ENCODE measurements around the gene DEDD. TPM values are rescaled to one million over a fixed set of nuclear protein-coding genes. Genes with fewer than 3 reads are reported as not detected.
A peak's percentile ranks its signal among the peaks of the same experiment; 100 is the strongest.

Gene DEDD
- total and polyA plus RNA-seq, 8 donors: 25.8 to 55.8 (median 50.2) TPM

GRCh38 chr1:161168906-161169305 is 36.4 kb upstream of the DEDD start:
- Histone ChIP-seq H3K9me3 (no peaks in the 10 kb centered on the region), H3K27ac (no peak overlapping the region), H3K36me3 (peaks cover 0 to 64% of the 10 kb centered on the region in 2 donors), H3K4me1 (peaks cover 8 to 28% of the 10 kb centered on the region in 2 donors), H3K4me3 (no peak overlapping the region), H3K27me3 (no peaks in the 10 kb centered on the region)
- DNase-seq (peak in 1 of 4 donors; percentile 26), ATAC-seq (no peak)
- intact Hi-C loops (cut with DNase I): no loop called here
- no peak for TF ChIP-seq CTCF (IDR thresholded peaks at IDR 0.05)

- DNase-seq (peak in 2 of 4 donors; percentile 35 to 78), ATAC-seq (peak; percentile 6)
- H3K27ac ChIP-seq: peak overlapping the region; percentile 88 to 96
- peaks cover 0 to 64% of the 10 kb centered on the region in 2 donors for H3K36me3 ChIP-seq
- H3K4me3 ChIP-seq: peak overlapping the region; percentile 62 to 73
- no peak for TF ChIP-seq CTCF (IDR thresholded peaks at IDR 0.05)
- intact Hi-C loops (cut with DNase I): no loop called here
- H3K4me1 ChIP-seq: peaks cover 4 to 28% of the 10 kb centered on the region in 2 donors
- no peaks in the 10 kb centered on the region for H3K27me3 ChIP-seq
- no peaks in the 10 kb centered on the region for H3K9me3 ChIP-seq
Measured at GRCh38 chr1:161166669-161167548, 34.4 kb upstream of the DEDD start.

- intact Hi-C loops (cut with DNase I): no loop called here
- peak; percentile 95 for ATAC-seq
Measured at GRCh38 chr1:161165742-161166668, 33.5 kb upstream of the DEDD start, which contains the start of gene PPOX. PPOX (plus strand) TSS chr1:161166426; CDS start chr1:161166848, 422 bp downstream.

GRCh38 chr1:161164901-161165610 is 32.6 kb upstream of the DEDD start:
- Histone ChIP-seq H3K4me3 (peak overlapping the region in 1 of 2 donors; percentile 73), H3K9me3 (no peaks in the 10 kb centered on the region), H3K27ac (peak overlapping the region; percentile 88 to 96), H3K27me3 (no peaks in the 10 kb centered on the region), H3K36me3 (peaks cover 0 to 52% of the 10 kb centered on the region in 2 donors), H3K4me1 (peaks cover 7 to 42% of the 10 kb centered on the region in 2 donors)
- DNase-seq (peak in 1 of 4 donors; percentile 33), ATAC-seq (no peak)
- intact Hi-C loops (cut with DNase I): no loop called here
- no peak for TF ChIP-seq CTCF (IDR thresholded peaks at IDR 0.05)

More at GRCh38 chr1:161165742-161166668, 33.5 kb upstream of the DEDD start, which contains the start of gene PPOX:
- peaks cover 0 to 58% of the 10 kb centered on the region in 2 donors for H3K36me3 ChIP-seq
- DNase-seq: peak; percentile 96 to 98 (median 96)
- peak in 1 of 2 donors; percentile 35 for TF ChIP-seq CTCF (IDR thresholded peaks at IDR 0.05)
- peaks cover 4 to 32% of the 10 kb centered on the region in 2 donors for H3K4me1 ChIP-seq
- no peaks in the 10 kb centered on the region for H3K9me3 ChIP-seq
- peak within 1 kb of the TSS; percentile 88 to 96 for H3K27ac ChIP-seq
- H3K27me3 ChIP-seq: no peaks in the 10 kb centered on the region
- H3K4me3 ChIP-seq: peak within 1 kb of the TSS; percentile 62 to 73
